Putamen (tissue), 1 donor: ENCODE data around the gene PAX4.
"Not testable (repeated sequence)": the region's sequence is repeated elsewhere in the genome, so short reads cannot be mapped to it uniquely, and the experiment has no call there.

ENCODE experiments used
- DNase-seq: peaks from one replicate; pipeline ENCODE4 v3.0.0-alpha.2; 2016; ENCODE audit warnings: low spot score

Gene PAX4

DNA sequence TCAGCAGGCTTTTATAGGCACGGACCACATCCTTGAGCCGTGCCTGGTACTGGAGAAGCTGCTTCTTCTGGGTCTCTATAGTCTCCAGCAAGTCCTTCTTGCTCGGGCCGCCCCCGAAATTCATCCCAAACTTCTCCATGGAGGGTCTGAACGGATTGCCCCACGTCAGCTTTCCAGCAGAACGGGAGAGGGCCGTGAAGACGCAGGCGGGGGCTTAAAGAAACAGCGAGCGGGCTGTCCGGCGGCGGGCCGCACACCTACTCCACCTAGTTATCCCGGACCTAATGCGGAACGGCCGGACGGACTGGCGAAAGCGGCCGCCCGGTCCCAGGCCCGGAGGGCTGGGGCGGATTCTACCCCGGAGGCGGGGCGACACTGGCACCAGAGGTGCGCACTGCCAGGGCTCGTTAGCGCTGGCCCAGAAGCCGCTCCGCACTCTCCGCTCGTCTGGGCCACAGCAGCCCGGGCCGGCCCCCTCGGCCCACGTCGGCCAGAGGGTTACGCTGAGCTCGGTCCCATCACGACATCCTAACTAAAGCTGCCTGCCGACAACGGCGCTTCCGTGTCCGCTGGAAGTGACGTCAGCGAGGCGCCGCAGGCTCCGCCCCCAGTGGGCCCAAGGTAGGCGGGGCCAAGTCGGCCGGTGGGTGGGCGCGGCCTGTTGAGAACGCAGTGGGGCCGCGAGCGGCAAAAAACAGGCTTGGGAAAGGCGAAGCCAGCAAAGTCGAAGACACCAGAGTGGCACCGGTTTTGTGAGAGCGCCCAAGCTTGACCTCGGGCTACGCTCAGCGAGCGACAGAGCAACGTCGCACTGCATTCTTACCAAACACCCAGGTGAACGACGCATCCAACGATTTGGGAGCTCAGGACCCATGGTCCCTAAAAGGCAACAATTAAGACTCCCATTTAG lies 32.6 kb downstream of the PAX4 start, which contains the start of gene GCC1:
TSS of gene GCC1 (minus strand) at position 553 of the 910 bp plus-strand sequence. CDS start at position 139, 414 bp downstream.
- peak; percentile 90 for DNase-seq

DNA sequence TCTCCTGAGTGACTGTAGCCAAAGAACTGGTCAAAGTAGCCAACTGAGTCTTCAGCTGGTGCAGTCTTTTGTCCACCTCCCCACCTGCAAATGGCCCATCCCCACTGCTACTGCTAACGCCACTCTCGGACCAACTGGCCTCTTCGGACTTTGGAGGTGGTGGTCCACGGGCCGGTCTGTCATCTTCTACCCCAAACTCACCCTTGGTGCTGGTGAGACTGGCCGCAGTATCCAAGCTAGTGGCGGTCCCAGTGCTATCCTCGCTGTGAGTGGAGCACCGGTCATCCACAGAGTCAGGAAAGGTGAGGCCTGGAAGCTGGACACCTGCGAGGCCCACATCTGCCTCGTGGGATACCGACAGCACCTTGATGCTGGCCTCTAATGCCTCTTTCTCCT lies 33.3 kb downstream of the PAX4 start:
- no peak for DNase-seq

DNA sequence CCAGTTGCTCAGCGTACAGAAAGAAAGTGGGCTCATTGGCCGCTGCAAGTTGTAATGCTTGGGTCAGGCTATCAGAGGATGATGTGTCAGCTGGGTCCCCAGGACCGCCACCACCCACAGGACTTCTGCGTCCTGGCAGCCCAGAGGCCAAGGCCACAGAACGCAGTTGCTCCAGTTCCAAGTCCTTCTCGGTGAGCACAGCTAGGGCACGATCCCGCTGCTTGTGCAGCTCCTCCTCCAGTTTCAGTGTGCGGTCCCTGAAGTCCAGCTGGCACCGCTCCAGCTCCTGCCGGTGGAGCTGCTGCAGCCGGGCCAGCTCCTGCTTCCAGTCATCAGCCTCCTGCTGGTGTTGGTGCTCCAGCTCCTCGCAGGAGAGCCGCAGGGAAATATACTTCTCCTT lies 35.6 kb downstream of the PAX4 start:
- no peak for DNase-seq

DNA sequence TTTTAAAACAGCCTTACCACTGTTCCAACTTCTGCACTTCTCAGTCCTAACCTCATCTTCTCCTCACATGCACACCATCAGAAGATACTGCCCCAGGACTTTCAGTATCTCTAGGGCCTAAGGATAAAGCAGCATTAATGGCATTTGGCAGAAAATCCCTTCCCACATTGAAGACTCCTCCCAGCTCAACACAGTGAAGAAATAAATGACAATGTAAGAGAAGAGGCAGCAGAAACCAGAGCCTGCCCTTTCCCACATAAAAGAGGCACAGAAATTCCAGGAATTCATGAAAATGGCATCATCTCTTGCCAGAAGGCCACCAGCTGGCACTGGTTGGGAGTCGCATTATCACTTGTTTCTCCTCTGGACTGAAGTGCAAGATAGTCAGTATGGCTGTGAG lies 36.2 kb downstream of the PAX4 start:
- no peak for DNase-seq

DNA sequence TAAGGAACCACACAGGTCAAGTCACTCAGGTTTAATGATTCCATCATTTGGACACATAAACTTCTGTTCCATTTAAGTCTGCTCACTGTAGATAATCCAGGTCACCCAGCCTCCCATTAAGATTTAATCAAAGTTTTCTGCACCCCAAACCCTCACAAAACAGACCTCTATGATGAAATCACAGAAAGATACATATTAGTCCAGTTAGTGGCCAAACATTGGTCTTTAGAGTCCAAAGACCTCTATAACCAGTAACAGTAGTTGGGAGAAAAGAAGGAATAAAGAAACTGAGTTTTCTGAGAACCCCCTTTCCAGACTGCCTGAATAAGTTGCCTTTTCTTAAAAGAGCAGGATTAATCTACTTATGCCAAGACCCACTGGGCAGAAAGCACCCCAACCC lies 37.3 kb downstream of the PAX4 start:
- no peak for DNase-seq

DNA sequence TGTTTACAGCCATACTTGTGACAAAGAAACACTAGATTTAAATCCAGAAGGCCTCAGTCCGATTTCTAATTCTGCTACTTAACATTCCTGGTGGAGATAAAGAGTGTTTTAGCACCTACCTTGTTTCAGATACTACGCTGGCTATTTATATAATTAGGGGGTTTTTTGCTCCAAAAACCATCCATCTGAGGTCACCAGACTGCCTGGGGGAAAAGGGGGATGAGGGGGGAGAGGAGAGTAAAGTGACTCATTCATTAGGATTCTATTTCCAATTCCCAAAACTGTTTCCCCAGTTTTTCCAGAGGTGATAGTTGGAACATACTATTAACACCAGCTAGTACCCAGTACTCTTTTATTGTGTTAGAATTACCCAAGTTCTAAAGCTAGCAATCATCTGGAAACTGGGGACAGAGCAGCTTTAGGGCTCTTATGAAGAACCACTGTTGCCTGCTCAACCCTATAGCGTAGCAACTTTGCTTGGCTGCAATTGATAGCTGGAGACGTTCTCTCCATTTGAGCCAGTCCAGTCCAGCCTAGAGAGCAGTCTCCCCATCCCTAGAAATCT lies 39.1 kb downstream of the PAX4 start:
- no peak for DNase-seq

DNA sequence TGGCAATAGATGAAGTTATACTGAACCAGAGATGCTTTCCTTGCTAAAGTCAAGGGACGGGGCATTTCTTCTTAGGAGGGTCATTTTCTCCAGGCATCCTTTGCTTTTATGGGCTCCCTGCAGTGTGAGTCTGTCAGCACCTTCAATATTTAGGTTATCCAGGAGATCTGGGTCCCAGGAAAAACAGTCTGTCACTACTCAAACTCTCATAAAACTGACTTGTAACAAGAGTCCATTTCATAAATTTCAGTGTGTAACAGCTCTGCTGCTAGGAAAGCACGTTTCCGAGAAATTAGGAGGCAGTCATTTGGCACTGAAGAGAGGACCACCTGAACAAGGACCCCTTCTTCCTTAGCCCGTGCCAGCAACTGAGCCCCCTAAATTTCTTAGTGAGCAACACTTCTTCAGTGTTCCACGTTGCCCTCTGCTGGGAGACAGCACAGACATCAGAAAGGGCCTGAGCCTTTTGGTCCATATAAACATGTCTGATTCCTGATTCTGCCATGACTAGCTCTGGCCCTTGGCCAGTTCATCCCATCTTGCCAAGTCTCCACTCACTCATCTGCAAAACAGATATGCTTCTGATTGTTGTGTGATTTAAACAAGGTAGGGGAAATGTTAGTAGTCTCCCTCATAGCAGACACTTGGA lies 39.8 kb downstream of the PAX4 start:
- no peak for DNase-seq

DNA sequence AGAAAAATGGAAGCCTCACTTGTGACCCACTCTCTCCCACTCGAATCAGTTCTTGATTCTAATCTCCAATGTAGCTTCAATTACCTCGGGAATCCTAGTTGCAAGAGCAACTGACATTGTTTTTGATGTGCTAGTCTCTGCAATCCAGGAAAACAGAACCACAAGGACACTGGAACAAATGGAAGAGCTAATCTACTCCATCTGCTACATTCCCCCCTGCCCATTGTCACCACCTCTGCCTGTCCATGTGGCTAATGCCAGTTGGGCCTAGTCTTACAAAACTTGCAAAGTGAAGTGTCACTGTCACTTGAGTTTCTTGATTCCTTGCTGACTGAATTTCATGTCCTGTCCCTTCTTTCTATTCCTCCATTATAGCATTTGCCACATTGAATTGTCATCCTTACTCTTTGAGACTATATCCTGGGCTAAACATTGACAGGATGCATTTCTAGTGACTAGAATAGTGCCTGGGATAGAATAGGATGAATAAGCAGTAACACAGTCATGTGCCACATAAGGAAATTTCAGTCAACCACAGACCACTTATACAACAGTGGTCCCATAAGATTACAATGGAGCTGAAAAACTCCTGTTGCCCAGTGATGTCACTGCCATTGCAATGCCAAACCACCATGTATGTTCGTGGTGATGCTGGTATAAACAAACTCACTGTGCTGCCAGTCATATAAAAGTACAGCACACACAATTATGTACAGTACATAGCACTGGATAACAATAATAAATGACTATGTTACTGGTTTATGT lies 46.0 kb downstream of the PAX4 start:
- DNase-seq = no peak

DNA sequence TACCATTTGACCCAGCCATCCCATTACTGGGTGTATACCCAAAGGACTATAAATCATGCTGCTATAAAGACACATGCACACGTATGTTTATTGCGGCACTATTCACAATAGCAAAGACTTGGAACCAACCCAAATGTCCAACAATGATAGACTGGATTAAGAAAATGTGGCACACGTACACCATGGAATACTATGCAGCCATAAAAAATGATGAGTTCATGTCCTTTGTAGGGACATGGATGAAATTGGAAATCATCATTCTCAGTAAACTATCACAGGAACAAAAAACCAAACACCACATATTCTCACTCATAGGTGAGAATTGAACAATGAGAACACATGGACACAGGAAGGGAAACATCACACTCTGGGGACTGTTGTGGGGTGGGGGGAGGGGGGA lies 49.9 kb downstream of the PAX4 start:
- not testable (repeated sequence) for DNase-seq

DNA sequence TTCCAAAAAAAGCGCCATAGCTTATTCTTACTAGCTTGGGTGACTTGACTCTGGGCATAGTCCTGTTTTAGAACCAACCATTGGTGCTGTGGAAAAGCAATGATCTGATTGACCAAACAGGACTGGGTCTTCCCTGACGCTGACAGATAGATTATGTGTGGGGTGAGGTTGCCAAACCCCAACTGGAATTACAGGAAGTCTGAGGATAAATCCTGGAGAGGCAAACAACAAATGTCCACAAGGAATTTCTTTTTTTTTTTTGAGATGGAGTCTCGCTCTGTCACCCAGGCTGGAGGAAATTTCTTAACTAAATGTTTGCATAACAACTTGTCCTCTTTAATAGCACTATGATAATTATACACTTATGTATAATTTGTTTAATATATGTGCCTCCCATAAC lies 51.7 kb downstream of the PAX4 start:
- no peak for DNase-seq
